Stomach (tissue), 4 donors: Measurements from ENCODE around the gene PADI6.
"Not testable (repeated sequence)": the region's sequence is repeated elsewhere in the genome, so short reads cannot be mapped to it uniquely, and the experiment has no call there.

Source experiments
- CTCF ChIP-seq, 7 experiments: fragments of 450-650 bp in 4 of 7; fragments of 200-600 bp in 3 of 7; sonication (generic) in 3 of 7; IDR thresholded peaks; one replicate each; pipeline ENCODE4 v1.5.1; 2016 to 2019; ENCODE audit warnings: antibody characterized with exemption in 7 of 7, control low read depth in 2 of 7, mild to moderate bottlenecking in 1 of 7
- EP300 ChIP-seq: sonication (generic); formaldehyde crosslinking; IDR thresholded peaks from one replicate; pipeline ENCODE4 v1.6.1; 2017; ENCODE audit warnings: antibody characterized with exemption
- POLR2A ChIP-seq, 4 donors: fragments of 450-650 bp; IDR thresholded peaks; one replicate each; pipeline ENCODE4 v1.6.1; 2016; ENCODE audit warnings: antibody characterized with exemption in 4 of 4, control low read depth in 2 of 4, mild to moderate bottlenecking in 1 of 4, moderate library complexity in 1 of 4
- POLR2AphosphoS5 ChIP-seq, 3 donors: sonication (generic); formaldehyde crosslinking; IDR thresholded peaks; one replicate each; pipeline ENCODE4 v1.6.1; 2016; ENCODE audit warnings: antibody characterized with exemption in 3 of 3

GRCh38 chr1:17345506-17345905, 26.5 kb upstream of the PADI6 start:
- not testable (repeated sequence) for TF ChIP-seq POLR2A (IDR thresholded peaks at IDR 0.05); EP300; CTCF (IDR thresholded peaks at IDR 0.05); POLR2AphosphoS5 (IDR thresholded peaks at IDR 0.05)
